GM23338 (cell line): Measurements from ENCODE around the gene ROCK2. TPM values are rescaled to one million over a fixed set of nuclear protein-coding genes. Genes with fewer than 3 reads are reported as not detected.

Experiments used
- ATAC-seq: fragments of 200-7000 bp; cut with Tn5 transposase; 3 replicates; pipeline ENCODE4 v1.9.1; 2020
- DNase-seq: peaks from one replicate; pipeline ENCODE4 v3.0.0-alpha.2; 2015; ENCODE audit warnings: low spot score
- H2AFZ ChIP-seq: fragments of 200-600 bp; sonication (generic); 2 replicates; pipeline ENCODE4 v1.8.0; 2016; ENCODE audit warnings: antibody characterized with exemption, mild to moderate bottlenecking, moderate library complexity
- H3F3A ChIP-seq: fragments of 200-600 bp; sonication (generic); replicated peaks from 2 replicates; pipeline ENCODE4 v1.8.0; 2017; ENCODE audit warnings: antibody characterized with exemption, mixed run types, low read depth
- H3K27ac ChIP-seq: fragments of 200-600 bp; sonication (generic); 2 replicates; pipeline ENCODE4 v1.6.1; 2016; ENCODE audit warnings: low read depth
- H3K27me3 ChIP-seq: fragments of 200-600 bp; sonication (generic); 2 replicates; pipeline ENCODE4 v1.8.0; 2016; ENCODE audit warnings: mild to moderate bottlenecking, mixed run types, moderate library complexity; ENCODE audit not compliant: insufficient read depth
- H3K36me3 ChIP-seq: fragments of 200-600 bp; sonication (generic); 2 replicates; pipeline ENCODE4 v1.8.0; 2016; ENCODE audit warnings: mild to moderate bottlenecking; ENCODE audit not compliant: insufficient read depth
- H3K4me1 ChIP-seq: fragments of 200-600 bp; sonication (generic); 2 replicates; pipeline ENCODE4 v1.8.0; 2016; ENCODE audit warnings: mild to moderate bottlenecking, moderate library complexity; ENCODE audit not compliant: insufficient read depth
- H3K4me2 ChIP-seq: fragments of 200-600 bp; sonication (generic); 2 replicates; pipeline ENCODE4 v1.7.1; 2017; ENCODE audit warnings: mixed run types
- H3K4me3 ChIP-seq: fragments of 200-600 bp; sonication (generic); 2 replicates; pipeline ENCODE4 v1.6.1; 2016; ENCODE audit warnings: mixed run types
- H3K79me2 ChIP-seq: fragments of 200-600 bp; sonication (generic); replicated peaks from 2 replicates; pipeline ENCODE4 v1.8.0; 2017; ENCODE audit warnings: mild to moderate bottlenecking; ENCODE audit not compliant: insufficient read depth
- H3K9me2 ChIP-seq: fragments of 200-600 bp; sonication (generic); 2 replicates; pipeline ENCODE4 v1.8.0; 2017; ENCODE audit not compliant: insufficient read depth
- H4K20me1 ChIP-seq: fragments of 200-600 bp; sonication (generic); replicated peaks from 2 replicates; pipeline ENCODE4 v1.8.0; 2017; ENCODE audit warnings: mild to moderate bottlenecking; ENCODE audit not compliant: insufficient read depth
- H3K27ac Mint-ChIP-seq: 2 replicates; pipeline ENCODE4 v1.8.0; 2020; ENCODE audit warnings: inconsistent platforms, mild to moderate bottlenecking, moderate library complexity, mixed read lengths
- H3K27me3 Mint-ChIP-seq: 3 replicates; pipeline ENCODE4 v1.8.0; 2022; ENCODE audit warnings: low read depth, mild to moderate bottlenecking, moderate library complexity, mixed read lengths, inconsistent platforms; ENCODE audit not compliant: insufficient read depth, poor library complexity
- H3K36me3 Mint-ChIP-seq: 3 replicates; pipeline ENCODE4 v1.8.0; 2021; ENCODE audit warnings: low read depth, mild to moderate bottlenecking, inconsistent platforms, moderate library complexity, mixed read lengths
- H3K4me1 Mint-ChIP-seq: 3 replicates; pipeline ENCODE4 v1.8.0; 2020; ENCODE audit warnings: mild to moderate bottlenecking, inconsistent platforms, mixed read lengths
- H3K4me3 Mint-ChIP-seq: 3 replicates; pipeline ENCODE4 v1.8.0; 2021; ENCODE audit warnings: moderate library complexity, mild to moderate bottlenecking, inconsistent platforms, mixed read lengths
- H3K9me3 Mint-ChIP-seq: 3 replicates; pipeline ENCODE4 v1.8.0; 2020; ENCODE audit warnings: moderate library complexity, mild to moderate bottlenecking, inconsistent platforms, mixed read lengths
- CREB1 ChIP-seq: fragments of 250-450 bp; sonication (Bioruptor Pico); IDR thresholded peaks from 2 replicates; pipeline ENCODE4 v1.5.0; 2020; ENCODE audit warnings: low read depth, mild to moderate bottlenecking, moderate library complexity
- CTCF ChIP-seq, 2 experiments: fragments of 200-600 bp in 1 of 2; sonication (generic) in 1 of 2; conservative IDR thresholded peaks; 2 replicates each; pipeline versions ENCODE4 v1.5.1 to v1.6.1; 2016 to 2017; ENCODE audit warnings: antibody characterized with exemption in 2 of 2, low read depth in 2 of 2, mild to moderate bottlenecking in 2 of 2, moderate library complexity in 1 of 2
- EZH2 ChIP-seq: fragments of 200-600 bp; sonication (generic); IDR thresholded peaks from one replicate; pipeline ENCODE4 v1.8.0; 2017; ENCODE audit warnings: antibody characterized with exemption, mild to moderate bottlenecking, low read depth; ENCODE audit not compliant: unreplicated experiment
- EZH2phosphoT487 ChIP-seq: fragments of 200-600 bp; sonication (generic); IDR thresholded peaks from one replicate; pipeline ENCODE4 v1.8.1; 2018; ENCODE audit warnings: antibody characterized with exemption; ENCODE audit not compliant: unreplicated experiment
- JUNB ChIP-seq: IDR thresholded peaks from one replicate; pipeline ENCODE4 v1.6.1; 2016; ENCODE audit warnings: antibody characterized with exemption; ENCODE audit not compliant: unreplicated experiment
- NANOG ChIP-seq: IDR thresholded peaks from 2 replicates; pipeline ENCODE4 v1.6.1; 2016; ENCODE audit warnings: antibody characterized with exemption, borderline replicate concordance
- POLR2AphosphoS5 ChIP-seq: IDR thresholded peaks from 2 replicates; pipeline ENCODE4 v1.6.1; 2016; ENCODE audit warnings: antibody characterized with exemption, low read depth
- STAT1 ChIP-seq: IDR thresholded peaks from one replicate; pipeline ENCODE4 v1.6.1; 2016; ENCODE audit warnings: antibody characterized with exemption; ENCODE audit not compliant: unreplicated experiment
- ZNF114 ChIP-seq: fragments of 250-450 bp; sonication (Bioruptor Pico); IDR thresholded peaks from 2 replicates; pipeline ENCODE4 v1.5.0; 2020; ENCODE audit warnings: mild to moderate bottlenecking, moderate library complexity
- ZNF331 ChIP-seq: fragments of 250-450 bp; sonication (Bioruptor Pico); IDR thresholded peaks from 2 replicates; pipeline ENCODE4 v1.5.0; 2020; ENCODE audit warnings: low read depth, mild to moderate bottlenecking, moderate library complexity
- polyA plus RNA-seq: library from polyadenylated mRNA; unstranded; fragments of >200 nt; fragmentation: Nextera tagmentation; extraction: Ambion mirVana; gene quantifications from 2 replicates; pipeline ENCODE4 v1.2.1, GENCODE V29; 2016
- total RNA-seq: library from RNA; depleted of rRNA; stranded (reverse); fragments of >200 nt; shearing (Covaris generic); gene quantifications from 2 replicates; pipeline ENCODE4 v1.2.3, GENCODE V29; 2014
- TF ChIP-seq, protein P1 (sequence below): fragments of 250-450 bp; sonication (Bioruptor Pico); IDR thresholded peaks from 2 replicates; pipeline ENCODE4 v1.5.0; 2020; ENCODE audit warnings: mild to moderate bottlenecking, moderate library complexity
- TF ChIP-seq, protein P2 (sequence below): IDR thresholded peaks from one replicate; pipeline ENCODE4 v1.6.1; 2018; ENCODE audit warnings: antibody characterized with exemption; ENCODE audit not compliant: unreplicated experiment
- TF ChIP-seq, protein P3 (sequence below): IDR thresholded peaks from 2 replicates; pipeline ENCODE4 v1.6.1; 2016; ENCODE audit warnings: antibody characterized with exemption

The ROCK2 gene
- total and polyA plus RNA-seq, 2 experiments from 2014 or later = 16.4 to 28.0 TPM

DNA sequence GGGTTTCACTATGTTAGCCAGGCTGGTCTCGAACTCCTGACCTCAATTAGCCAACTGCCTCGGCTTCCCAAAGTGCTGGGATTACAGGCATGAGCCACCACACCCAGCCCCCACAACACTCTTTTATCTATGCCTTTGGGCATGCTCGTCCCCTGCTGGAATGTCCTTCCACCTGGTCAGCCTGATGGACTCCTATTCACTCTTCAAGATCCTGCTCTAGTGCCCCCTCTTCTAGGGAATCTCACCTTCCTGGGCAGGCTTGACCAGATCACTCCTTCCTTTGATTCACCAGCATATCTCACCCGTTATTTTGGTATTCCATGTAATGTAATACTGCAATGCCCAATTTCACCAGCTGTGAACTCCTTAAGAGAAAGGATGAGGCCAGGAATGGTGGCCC, 203.1 kb downstream of the ROCK2 start:
- Mint-ChIP-seq H3K4me3 (no peak overlapping the region), H3K27ac (no peak overlapping the region), H3K36me3 (peaks cover 3% of the 10 kb centered on the region; the same call in 1 of the 3 replicates), H3K27me3 (peaks cover 12% of the 10 kb centered on the region), H3K4me1 (no peaks in the 10 kb centered on the region), H3K9me3 (no peaks in the 10 kb centered on the region)
- Histone ChIP-seq H3K4me2 (no peak overlapping the region), H3K27me3 (no peaks in the 10 kb centered on the region), H3K36me3 (no peaks in the 10 kb centered on the region), H3K4me1 (no peaks in the 10 kb centered on the region), H3F3A (no peaks in the 10 kb centered on the region), H4K20me1 (no peaks in the 10 kb centered on the region), H3K4me3 (no peak overlapping the region), H3K9me2 (no peaks in the 10 kb centered on the region), H3K27ac (no peak overlapping the region), H2AFZ (no peak overlapping the region), H3K79me2 (no peaks in the 10 kb centered on the region)
- ATAC-seq (no peak), DNase-seq (no peak)
- TF ChIP-seq, protein P1, sequence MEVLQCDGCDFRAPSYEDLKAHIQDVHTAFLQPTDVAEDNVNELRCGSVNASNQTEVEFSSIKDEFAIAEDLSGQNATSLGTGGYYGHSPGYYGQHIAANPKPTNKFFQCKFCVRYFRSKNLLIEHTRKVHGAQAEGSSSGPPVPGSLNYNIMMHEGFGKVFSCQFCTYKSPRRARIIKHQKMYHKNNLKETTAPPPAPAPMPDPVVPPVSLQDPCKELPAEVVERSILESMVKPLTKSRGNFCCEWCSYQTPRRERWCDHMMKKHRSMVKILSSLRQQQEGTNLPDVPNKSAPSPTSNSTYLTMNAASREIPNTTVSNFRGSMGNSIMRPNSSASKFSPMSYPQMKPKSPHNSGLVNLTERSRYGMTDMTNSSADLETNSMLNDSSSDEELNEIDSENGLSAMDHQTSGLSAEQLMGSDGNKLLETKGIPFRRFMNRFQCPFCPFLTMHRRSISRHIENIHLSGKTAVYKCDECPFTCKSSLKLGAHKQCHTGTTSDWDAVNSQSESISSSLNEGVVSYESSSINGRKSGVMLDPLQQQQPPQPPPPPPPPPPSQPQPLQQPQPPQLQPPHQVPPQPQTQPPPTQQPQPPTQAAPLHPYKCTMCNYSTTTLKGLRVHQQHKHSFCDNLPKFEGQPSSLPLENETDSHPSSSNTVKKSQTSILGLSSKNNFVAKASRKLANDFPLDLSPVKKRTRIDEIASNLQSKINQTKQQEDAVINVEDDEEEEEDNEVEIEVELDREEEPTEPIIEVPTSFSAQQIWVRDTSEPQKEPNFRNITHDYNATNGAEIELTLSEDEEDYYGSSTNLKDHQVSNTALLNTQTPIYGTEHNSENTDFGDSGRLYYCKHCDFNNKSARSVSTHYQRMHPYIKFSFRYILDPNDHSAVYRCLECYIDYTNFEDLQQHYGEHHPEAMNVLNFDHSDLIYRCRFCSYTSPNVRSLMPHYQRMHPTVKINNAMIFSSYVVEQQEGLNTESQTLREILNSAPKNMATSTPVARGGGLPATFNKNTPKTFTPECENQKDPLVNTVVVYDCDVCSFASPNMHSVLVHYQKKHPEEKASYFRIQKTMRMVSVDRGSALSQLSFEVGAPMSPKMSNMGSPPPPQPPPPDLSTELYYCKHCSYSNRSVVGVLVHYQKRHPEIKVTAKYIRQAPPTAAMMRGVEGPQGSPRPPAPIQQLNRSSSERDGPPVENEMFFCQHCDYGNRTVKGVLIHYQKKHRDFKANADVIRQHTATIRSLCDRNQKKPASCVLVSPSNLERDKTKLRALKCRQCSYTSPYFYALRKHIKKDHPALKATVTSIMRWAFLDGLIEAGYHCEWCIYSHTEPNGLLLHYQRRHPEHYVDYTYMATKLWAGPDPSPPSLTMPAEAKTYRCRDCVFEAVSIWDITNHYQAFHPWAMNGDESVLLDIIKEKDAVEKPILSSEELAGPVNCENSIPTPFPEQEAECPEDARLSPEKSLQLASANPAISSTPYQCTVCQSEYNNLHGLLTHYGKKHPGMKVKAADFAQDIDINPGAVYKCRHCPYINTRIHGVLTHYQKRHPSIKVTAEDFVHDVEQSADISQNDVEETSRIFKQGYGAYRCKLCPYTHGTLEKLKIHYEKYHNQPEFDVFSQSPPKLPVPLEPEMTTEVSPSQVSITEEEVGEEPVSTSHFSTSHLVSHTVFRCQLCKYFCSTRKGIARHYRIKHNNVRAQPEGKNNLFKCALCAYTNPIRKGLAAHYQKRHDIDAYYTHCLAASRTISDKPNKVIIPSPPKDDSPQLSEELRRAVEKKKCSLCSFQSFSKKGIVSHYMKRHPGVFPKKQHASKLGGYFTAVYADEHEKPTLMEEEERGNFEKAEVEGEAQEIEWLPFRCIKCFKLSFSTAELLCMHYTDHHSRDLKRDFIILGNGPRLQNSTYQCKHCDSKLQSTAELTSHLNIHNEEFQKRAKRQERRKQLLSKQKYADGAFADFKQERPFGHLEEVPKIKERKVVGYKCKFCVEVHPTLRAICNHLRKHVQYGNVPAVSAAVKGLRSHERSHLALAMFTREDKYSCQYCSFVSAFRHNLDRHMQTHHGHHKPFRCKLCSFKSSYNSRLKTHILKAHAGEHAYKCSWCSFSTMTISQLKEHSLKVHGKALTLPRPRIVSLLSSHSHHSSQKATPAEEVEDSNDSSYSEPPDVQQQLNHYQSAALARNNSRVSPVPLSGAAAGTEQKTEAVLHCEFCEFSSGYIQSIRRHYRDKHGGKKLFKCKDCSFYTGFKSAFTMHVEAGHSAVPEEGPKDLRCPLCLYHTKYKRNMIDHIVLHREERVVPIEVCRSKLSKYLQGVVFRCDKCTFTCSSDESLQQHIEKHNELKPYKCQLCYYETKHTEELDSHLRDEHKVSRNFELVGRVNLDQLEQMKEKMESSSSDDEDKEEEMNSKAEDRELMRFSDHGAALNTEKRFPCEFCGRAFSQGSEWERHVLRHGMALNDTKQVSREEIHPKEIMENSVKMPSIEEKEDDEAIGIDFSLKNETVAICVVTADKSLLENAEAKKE (CRISPR knock-in tag) = no peak
- TF ChIP-seq JUNB (no peak), POLR2AphosphoS5 (no peak), CREB1 (CRISPR knock-in tag) (no peak), ZNF331 (CRISPR knock-in tag) (no peak), EZH2 (no peak), CTCF (conservative IDR thresholded peaks at IDR 0.05; ENCODE audit: low read depth in 2 of 2) (no peak), STAT1 (no peak), NANOG (no peak), ZNF114 (CRISPR knock-in tag) (no peak), EZH2phosphoT487 (no peak)
- TF ChIP-seq, protein P2, sequence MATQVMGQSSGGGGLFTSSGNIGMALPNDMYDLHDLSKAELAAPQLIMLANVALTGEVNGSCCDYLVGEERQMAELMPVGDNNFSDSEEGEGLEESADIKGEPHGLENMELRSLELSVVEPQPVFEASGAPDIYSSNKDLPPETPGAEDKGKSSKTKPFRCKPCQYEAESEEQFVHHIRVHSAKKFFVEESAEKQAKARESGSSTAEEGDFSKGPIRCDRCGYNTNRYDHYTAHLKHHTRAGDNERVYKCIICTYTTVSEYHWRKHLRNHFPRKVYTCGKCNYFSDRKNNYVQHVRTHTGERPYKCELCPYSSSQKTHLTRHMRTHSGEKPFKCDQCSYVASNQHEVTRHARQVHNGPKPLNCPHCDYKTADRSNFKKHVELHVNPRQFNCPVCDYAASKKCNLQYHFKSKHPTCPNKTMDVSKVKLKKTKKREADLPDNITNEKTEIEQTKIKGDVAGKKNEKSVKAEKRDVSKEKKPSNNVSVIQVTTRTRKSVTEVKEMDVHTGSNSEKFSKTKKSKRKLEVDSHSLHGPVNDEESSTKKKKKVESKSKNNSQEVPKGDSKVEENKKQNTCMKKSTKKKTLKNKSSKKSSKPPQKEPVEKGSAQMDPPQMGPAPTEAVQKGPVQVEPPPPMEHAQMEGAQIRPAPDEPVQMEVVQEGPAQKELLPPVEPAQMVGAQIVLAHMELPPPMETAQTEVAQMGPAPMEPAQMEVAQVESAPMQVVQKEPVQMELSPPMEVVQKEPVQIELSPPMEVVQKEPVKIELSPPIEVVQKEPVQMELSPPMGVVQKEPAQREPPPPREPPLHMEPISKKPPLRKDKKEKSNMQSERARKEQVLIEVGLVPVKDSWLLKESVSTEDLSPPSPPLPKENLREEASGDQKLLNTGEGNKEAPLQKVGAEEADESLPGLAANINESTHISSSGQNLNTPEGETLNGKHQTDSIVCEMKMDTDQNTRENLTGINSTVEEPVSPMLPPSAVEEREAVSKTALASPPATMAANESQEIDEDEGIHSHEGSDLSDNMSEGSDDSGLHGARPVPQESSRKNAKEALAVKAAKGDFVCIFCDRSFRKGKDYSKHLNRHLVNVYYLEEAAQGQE = no peak
- TF ChIP-seq, protein P3, sequence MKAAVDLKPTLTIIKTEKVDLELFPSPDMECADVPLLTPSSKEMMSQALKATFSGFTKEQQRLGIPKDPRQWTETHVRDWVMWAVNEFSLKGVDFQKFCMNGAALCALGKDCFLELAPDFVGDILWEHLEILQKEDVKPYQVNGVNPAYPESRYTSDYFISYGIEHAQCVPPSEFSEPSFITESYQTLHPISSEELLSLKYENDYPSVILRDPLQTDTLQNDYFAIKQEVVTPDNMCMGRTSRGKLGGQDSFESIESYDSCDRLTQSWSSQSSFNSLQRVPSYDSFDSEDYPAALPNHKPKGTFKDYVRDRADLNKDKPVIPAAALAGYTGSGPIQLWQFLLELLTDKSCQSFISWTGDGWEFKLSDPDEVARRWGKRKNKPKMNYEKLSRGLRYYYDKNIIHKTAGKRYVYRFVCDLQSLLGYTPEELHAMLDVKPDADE = no peak
